Gastrocnemius medialis (tissue), 4 donors: ENCODE results near the gene SLC1A2.

Source experiments
- POLR2A ChIP-seq, 2 donors: fragments of 450-650 bp; IDR thresholded peaks; one replicate each; pipeline ENCODE4 v1.6.1; 2017; ENCODE audit warnings: antibody characterized with exemption in 2 of 2, mild to moderate bottlenecking in 2 of 2, moderate library complexity in 2 of 2
- TF ChIP-seq, protein P1 (sequence below), 5 experiments: fragments of 450-650 bp in 3 of 5; fragments of 200-600 bp in 2 of 5; sonication (generic) in 2 of 5; IDR thresholded peaks in 4 of 5; conservative IDR thresholded peaks in 1 of 5; 1 replicate in 4 of 5; 2 replicates in 1 of 5; pipeline ENCODE4 v1.5.1; 2016 to 2019; ENCODE audit warnings: antibody characterized with exemption in 5 of 5, mild to moderate bottlenecking in 3 of 5, moderate library complexity in 3 of 5

DNA sequence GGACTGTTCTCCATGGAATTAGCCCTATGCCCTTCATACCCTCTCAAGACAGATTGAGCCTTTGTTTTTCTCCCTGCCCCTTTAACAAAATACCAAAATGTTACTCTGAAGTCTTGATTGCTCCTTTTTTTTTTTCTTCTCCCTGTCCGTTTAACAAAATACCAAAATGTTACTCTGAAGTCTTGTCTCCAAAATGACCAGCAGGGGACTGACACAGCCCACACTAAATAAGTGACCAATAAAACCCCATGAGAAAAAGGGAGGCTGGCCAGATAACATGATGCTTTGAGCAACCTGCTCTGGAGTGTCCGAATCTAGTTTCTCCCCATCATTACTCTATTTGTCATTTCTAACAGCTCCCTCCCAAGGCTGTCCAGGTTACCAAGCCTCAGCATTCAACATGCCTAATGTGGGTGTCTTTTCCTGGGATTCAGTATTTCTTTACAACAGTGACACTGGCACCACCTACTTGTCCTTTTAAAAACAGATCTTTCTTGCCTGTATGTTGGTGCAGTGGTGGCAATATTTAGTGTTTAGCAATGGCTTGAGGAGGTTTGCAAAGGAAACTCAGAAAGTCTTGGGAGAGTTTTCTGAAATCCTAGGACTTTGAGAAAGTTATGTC, 42.7 kb upstream of the SLC1A2 start:
- TF ChIP-seq, protein P1, sequence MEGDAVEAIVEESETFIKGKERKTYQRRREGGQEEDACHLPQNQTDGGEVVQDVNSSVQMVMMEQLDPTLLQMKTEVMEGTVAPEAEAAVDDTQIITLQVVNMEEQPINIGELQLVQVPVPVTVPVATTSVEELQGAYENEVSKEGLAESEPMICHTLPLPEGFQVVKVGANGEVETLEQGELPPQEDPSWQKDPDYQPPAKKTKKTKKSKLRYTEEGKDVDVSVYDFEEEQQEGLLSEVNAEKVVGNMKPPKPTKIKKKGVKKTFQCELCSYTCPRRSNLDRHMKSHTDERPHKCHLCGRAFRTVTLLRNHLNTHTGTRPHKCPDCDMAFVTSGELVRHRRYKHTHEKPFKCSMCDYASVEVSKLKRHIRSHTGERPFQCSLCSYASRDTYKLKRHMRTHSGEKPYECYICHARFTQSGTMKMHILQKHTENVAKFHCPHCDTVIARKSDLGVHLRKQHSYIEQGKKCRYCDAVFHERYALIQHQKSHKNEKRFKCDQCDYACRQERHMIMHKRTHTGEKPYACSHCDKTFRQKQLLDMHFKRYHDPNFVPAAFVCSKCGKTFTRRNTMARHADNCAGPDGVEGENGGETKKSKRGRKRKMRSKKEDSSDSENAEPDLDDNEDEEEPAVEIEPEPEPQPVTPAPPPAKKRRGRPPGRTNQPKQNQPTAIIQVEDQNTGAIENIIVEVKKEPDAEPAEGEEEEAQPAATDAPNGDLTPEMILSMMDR (IDR thresholded peaks at IDR 0.05 in 4 of 5, conservative IDR thresholded peaks at IDR 0.05 in 1 of 5), result no peak
- TF ChIP-seq POLR2A (IDR thresholded peaks at IDR 0.05), result no peak
